HepG2 (cell line): Measurements from ENCODE around the gene STK11. TPM values are rescaled to one million over a fixed set of nuclear protein-coding genes. Genes with fewer than 3 reads are reported as not detected.

Experiments
- ATAC-seq: fragments of 200-7000 bp; cut with Tn5 transposase; 3 replicates; pipeline ENCODE4 v1.9.1; 2020; ENCODE audit warnings: mild to moderate bottlenecking, moderate library complexity
- BruUV-seq: library from RNA; stranded (reverse); fragments of 400-500 nt; replicated peaks from 2 replicates; lab custom pipeline; 2021; lab: Mats Ljungman, UMichigan
- CTCF ChIA-PET: fragments of 300-600 bp; formaldehyde crosslinking; extraction: SDS; loops from one replicate; lab custom pipeline; 2021; ENCODE audit warnings: low total read pairs, inconsistent platforms, low intra/inter-chr PET ratio; lab: Yijun Ruan, JAX
- POLR2A ChIA-PET: fragments of 350-600 bp; sonication (Branson Sonifier 250); formaldehyde crosslinking; loops from one replicate; lab custom pipeline; 2020; ENCODE audit warnings: antibody characterized with exemption, inconsistent platforms; lab: Yijun Ruan, JAX
- DNase-seq: peaks from one replicate; pipeline ENCODE4 v3.0.0-alpha.2; 2015; ENCODE audit warnings: low spot score
- FAIRE-seq: peaks from 3 replicates; lab custom pipeline; 2011; peaks lifted over from hg19 to GRCh38; lab: Jason Lieb, UNC
- H2AFZ ChIP-seq: one replicate; pipeline ENCODE4 v1.6.1; 2011; ENCODE audit warnings: low read length, inconsistent platforms
- H3K27ac ChIP-seq: fragments of 300-600 bp; 3 replicates; pipeline ENCODE4 v1.8.0; 2011; ENCODE audit warnings: mixed run types, mild to moderate bottlenecking, mixed read lengths, low read length, inconsistent platforms; ENCODE audit not compliant: insufficient read depth; ENCODE audit errors: extremely low read length
- H3K27me3 ChIP-seq, 2 experiments: fragments of 200-600 bp in 1 of 2; 2 replicates in 1 of 2; 3 replicates in 1 of 2; pipeline versions ENCODE4 v1.6.0 to v1.8.0; 2011; ENCODE audit warnings: low read length in 2 of 2, mild to moderate bottlenecking in 2 of 2, moderate library complexity in 2 of 2, inconsistent platforms in 1 of 2; ENCODE audit not compliant: insufficient read depth in 2 of 2, control insufficient read depth in 1 of 2
- H3K36me3 ChIP-seq, 2 experiments: fragments of 200-600 bp in 1 of 2; replicated peaks in 1 of 2; 2 replicates in 1 of 2; 3 replicates in 1 of 2; pipeline versions ENCODE4 v1.5.1 to v1.8.0; 2011; ENCODE audit warnings: low read length in 2 of 2, inconsistent platforms in 1 of 2; ENCODE audit not compliant: insufficient read depth in 2 of 2, control insufficient read depth in 1 of 2
- H3K4me1 ChIP-seq: 2 replicates; pipeline ENCODE4 v1.5.1; 2012; ENCODE audit warnings: low read length, inconsistent platforms; ENCODE audit not compliant: insufficient read depth
- H3K4me2 ChIP-seq: 2 replicates; pipeline ENCODE4 v1.6.0; 2011; ENCODE audit warnings: low read depth, low read length, inconsistent platforms
- H3K4me3 ChIP-seq, 3 experiments: fragments of 200-600 bp in 1 of 3; sonication (generic), shearing (Covaris generic) in 1 of 3; replicated peaks in 1 of 3; 2 replicates each; pipeline ENCODE4 v1.5.1; 2011 to 2016; ENCODE audit warnings: low read length in 3 of 3, inconsistent platforms in 2 of 3, low read depth in 2 of 3, mild to moderate bottlenecking in 2 of 3, control low read depth in 1 of 3, mixed read lengths in 1 of 3; ENCODE audit not compliant: insufficient read depth in 1 of 3
- H3K79me2 ChIP-seq: one replicate; pipeline ENCODE4 v1.6.1; 2011; ENCODE audit warnings: low read length, inconsistent platforms; ENCODE audit not compliant: insufficient read depth
- H3K9ac ChIP-seq: 2 replicates; pipeline ENCODE4 v1.6.0; 2011; ENCODE audit warnings: mild to moderate bottlenecking, low read depth, low read length, inconsistent platforms; ENCODE audit not compliant: insufficient read depth
- H3K9me3 ChIP-seq: 2 replicates; pipeline ENCODE4 v1.5.1; 2012; ENCODE audit warnings: mild to moderate bottlenecking, low read length
- H4K20me1 ChIP-seq: 2 replicates; pipeline ENCODE4 v1.6.0; 2011; ENCODE audit warnings: inconsistent platforms, mild to moderate bottlenecking, low read length, moderate library complexity; ENCODE audit not compliant: insufficient read depth
- AGO2 ChIP-seq: fragments of 200-400 bp; formaldehyde crosslinking; optimal IDR thresholded peaks from 2 replicates; pipeline ENCODE3; 2017; ENCODE audit warnings: mild to moderate bottlenecking, low read depth, low read length, moderate library complexity
- CEBPG ChIP-seq: IDR thresholded peaks from 2 replicates; pipeline ENCODE4 v1.6.1; 2016
- POLR2G ChIP-seq: fragments of 200-400 bp; formaldehyde crosslinking; IDR thresholded peaks from 2 replicates; pipeline ENCODE4 v1.6.1; 2018; ENCODE audit warnings: mild to moderate bottlenecking, low read depth, low read length, moderate library complexity
- RBFOX2 ChIP-seq: fragments of 200-400 bp; formaldehyde crosslinking; IDR thresholded peaks from 2 replicates; pipeline ENCODE4 v1.6.1; 2017; ENCODE audit warnings: low read depth, mild to moderate bottlenecking, low read length
- RBM22 ChIP-seq: fragments of 200-400 bp; formaldehyde crosslinking; optimal IDR thresholded peaks from 2 replicates; pipeline ENCODE3; 2017; ENCODE audit warnings: mild to moderate bottlenecking, low read length, moderate library complexity
- ZC3H4 ChIP-seq: sonication (generic); formaldehyde crosslinking; IDR thresholded peaks from 2 replicates; pipeline ENCODE4 v1.4.0; 2020; ENCODE audit warnings: missing genetic modification reagents, borderline replicate concordance
- ZNF329 ChIP-seq: sonication (generic); formaldehyde crosslinking; IDR thresholded peaks from 2 replicates; pipeline ENCODE4 v1.9.0; 2021; ENCODE audit warnings: low read depth, mild to moderate bottlenecking, missing genetic modification reagents
- ZNF607 ChIP-seq: sonication (generic); formaldehyde crosslinking; IDR thresholded peaks from 2 replicates; pipeline ENCODE4 v1.5.1; 2020; ENCODE audit warnings: missing genetic modification reagents, mild to moderate bottlenecking, borderline replicate concordance
- ZZZ3 ChIP-seq: sonication (generic); formaldehyde crosslinking; IDR thresholded peaks from 2 replicates; pipeline ENCODE4 v1.4.0; 2020; ENCODE audit warnings: missing genetic modification reagents, mild to moderate bottlenecking, borderline replicate concordance
- WGBS: methylation state at CpG from one replicate; pipeline ENCODE4 v1.1.6; 2017; ENCODE audit warnings: low lambda C conversion rate; 5-methylcytosine and 5-hydroxymethylcytosine counted together
- in situ Hi-C: cut with HindIII; loops from 2 replicates; pipeline ENCODE4 v1.10.0; 2017; ENCODE audit warnings: low pct_unique_long_range_greater_than_20kb; ENCODE audit not compliant: extremely low pct_ligation_motif_present
- intact Hi-C: fragments of 100-400 bp; cut with micrococcal nuclease; formaldehyde crosslinking; loops from one replicate; pipeline ENCODE4 v1.10.0; 2022; ENCODE audit not compliant: unreplicated experiment
- polyA plus RNA-seq, 8 experiments: library from polyadenylated mRNA; depleted of rRNA in 3 of 8; stranded (reverse) in 7 of 8; unstranded in 1 of 8; fragments of >200 nt; fragmentation: Illumina TruSeq in 4 of 8; extraction: Trizol in 4 of 8; gene quantifications; 2 replicates each; pipeline versions ENCODE4 v1.2.1 to v1.2.3, GENCODE V29; 2011 to 2016; ENCODE audit warnings: low read depth in 4 of 8, missing spikeins in 1 of 8, mixed read lengths in 1 of 8; ENCODE audit not compliant: insufficient read depth in 1 of 8
- total RNA-seq, 5 experiments: library from RNA; depleted of rRNA; stranded (reverse); fragments of >200 nt; fragmentation: Illumina TruSeq; extraction: Trizol; gene quantifications; 2 replicates each; pipeline ENCODE4 v1.2.3, GENCODE V29; 2016; ENCODE audit warnings: low read depth in 1 of 5
- TF ChIP-seq, protein P1 (sequence below): sonication (generic); formaldehyde crosslinking; IDR thresholded peaks from 2 replicates; pipeline ENCODE4 v1.4.0; 2020; ENCODE audit warnings: missing genetic modification reagents
- TF ChIP-seq, protein P2 (sequence below): IDR thresholded peaks from 2 replicates; pipeline ENCODE4 v1.6.1; 2016; ENCODE audit warnings: missing compliant biosample characterization, missing genetic modification reagents, borderline replicate concordance
- TF ChIP-seq, protein P3 (sequence below): fragments of 450-650 bp; IDR thresholded peaks from 2 replicates; pipeline ENCODE4 v1.6.1; 2017
- TF ChIP-seq, protein P4 (sequence below): sonication (generic); formaldehyde crosslinking; IDR thresholded peaks from 2 replicates; pipeline ENCODE4 v1.4.0; 2020; ENCODE audit warnings: missing genetic modification reagents
- TF ChIP-seq, protein P5 (sequence below): sonication (generic); formaldehyde crosslinking; IDR thresholded peaks from 2 replicates; pipeline ENCODE4 v1.4.0; 2020; ENCODE audit warnings: missing genetic modification reagents

STK11 gene
- total and polyA plus RNA-seq, 2 of the 13 experiments (the other 11 are each of a cell fraction or from before 2014, with no cell fraction given), result 27.5 to 43.6 TPM

DNA sequence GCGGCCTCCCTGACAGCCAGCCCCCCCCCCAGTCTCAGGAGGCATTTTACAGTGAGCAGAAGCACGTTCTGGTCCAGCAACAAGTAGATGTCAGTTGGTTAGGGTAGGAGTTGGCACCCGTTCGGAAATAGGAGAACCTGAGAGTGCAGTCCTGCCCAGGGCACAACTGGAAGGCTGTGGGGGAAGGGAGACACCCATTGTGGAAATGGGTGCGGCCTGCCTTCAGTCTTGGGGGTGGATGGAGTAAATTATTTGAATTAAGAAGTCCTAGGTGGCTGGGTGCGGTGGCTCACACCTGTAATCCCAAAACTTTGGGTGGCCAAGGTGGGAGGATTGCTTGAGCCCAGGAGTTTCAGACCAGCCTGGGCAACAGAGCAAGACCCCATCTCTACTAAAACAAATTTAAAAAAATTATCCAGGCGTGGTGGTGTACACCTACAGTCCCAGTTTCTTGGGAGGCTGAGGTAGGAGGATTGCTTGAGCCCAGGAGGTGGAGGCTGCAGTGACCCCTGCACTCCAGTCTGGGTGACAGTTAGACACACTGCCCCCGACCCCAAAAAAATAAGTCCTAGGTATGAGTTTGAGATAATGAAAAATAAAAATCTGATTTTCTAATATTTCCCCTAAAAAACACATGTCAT, 64.8 kb downstream of the STK11 start (continued):
- TF ChIP-seq, protein P1, sequence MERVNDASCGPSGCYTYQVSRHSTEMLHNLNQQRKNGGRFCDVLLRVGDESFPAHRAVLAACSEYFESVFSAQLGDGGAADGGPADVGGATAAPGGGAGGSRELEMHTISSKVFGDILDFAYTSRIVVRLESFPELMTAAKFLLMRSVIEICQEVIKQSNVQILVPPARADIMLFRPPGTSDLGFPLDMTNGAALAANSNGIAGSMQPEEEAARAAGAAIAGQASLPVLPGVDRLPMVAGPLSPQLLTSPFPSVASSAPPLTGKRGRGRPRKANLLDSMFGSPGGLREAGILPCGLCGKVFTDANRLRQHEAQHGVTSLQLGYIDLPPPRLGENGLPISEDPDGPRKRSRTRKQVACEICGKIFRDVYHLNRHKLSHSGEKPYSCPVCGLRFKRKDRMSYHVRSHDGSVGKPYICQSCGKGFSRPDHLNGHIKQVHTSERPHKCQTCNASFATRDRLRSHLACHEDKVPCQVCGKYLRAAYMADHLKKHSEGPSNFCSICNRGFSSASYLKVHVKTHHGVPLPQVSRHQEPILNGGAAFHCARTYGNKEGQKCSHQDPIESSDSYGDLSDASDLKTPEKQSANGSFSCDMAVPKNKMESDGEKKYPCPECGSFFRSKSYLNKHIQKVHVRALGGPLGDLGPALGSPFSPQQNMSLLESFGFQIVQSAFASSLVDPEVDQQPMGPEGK (CRISPR knock-in tag), result peak; percentile 12; the same call in 1 of the 2 replicates
- TF ChIP-seq CEBPG (CRISPR knock-in tag) (no peak), RBM22 (peak; percentile 7)
- TF ChIP-seq, all 625 proteins: peak for 20

GRCh38 chr19:1270854-1271527, 65.4 kb downstream of the STK11 start:
- ATAC-seq, result no peak
- no peak for FAIRE-seq
- intact Hi-C loops, result no loop called here
- TF ChIP-seq, protein P2, sequence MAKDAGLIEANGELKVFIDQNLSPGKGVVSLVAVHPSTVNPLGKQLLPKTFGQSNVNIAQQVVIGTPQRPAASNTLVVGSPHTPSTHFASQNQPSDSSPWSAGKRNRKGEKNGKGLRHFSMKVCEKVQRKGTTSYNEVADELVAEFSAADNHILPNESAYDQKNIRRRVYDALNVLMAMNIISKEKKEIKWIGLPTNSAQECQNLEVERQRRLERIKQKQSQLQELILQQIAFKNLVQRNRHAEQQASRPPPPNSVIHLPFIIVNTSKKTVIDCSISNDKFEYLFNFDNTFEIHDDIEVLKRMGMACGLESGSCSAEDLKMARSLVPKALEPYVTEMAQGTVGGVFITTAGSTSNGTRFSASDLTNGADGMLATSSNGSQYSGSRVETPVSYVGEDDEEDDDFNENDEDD (CRISPR knock-in tag), result no peak
- TF ChIP-seq, protein P3, sequence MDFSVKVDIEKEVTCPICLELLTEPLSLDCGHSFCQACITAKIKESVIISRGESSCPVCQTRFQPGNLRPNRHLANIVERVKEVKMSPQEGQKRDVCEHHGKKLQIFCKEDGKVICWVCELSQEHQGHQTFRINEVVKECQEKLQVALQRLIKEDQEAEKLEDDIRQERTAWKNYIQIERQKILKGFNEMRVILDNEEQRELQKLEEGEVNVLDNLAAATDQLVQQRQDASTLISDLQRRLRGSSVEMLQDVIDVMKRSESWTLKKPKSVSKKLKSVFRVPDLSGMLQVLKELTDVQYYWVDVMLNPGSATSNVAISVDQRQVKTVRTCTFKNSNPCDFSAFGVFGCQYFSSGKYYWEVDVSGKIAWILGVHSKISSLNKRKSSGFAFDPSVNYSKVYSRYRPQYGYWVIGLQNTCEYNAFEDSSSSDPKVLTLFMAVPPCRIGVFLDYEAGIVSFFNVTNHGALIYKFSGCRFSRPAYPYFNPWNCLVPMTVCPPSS, result no peak
- TF ChIP-seq ZZZ3 (CRISPR knock-in tag) (no peak), ZNF329 (CRISPR knock-in tag) (no peak), POLR2G (peak; percentile 17; the same call in 1 of the 2 replicates), AGO2 (peak; percentile 91), ZC3H4 (CRISPR knock-in tag) (peak; percentile 83; the same call in 1 of the 2 replicates), ZNF607 (CRISPR knock-in tag) (0 out of 2 replicates have a peak, but pooled peaks have one; percentile 26), RBFOX2 (peak; percentile 33)
- TF ChIP-seq, protein P4, sequence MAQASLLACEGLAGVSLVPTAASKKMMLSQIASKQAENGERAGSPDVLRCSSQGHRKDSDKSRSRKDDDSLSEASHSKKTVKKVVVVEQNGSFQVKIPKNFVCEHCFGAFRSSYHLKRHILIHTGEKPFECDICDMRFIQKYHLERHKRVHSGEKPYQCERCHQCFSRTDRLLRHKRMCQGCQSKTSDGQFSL (CRISPR knock-in tag), result peak; percentile 68; the same call in 1 of the 2 replicates
- TF ChIP-seq, protein P5, sequence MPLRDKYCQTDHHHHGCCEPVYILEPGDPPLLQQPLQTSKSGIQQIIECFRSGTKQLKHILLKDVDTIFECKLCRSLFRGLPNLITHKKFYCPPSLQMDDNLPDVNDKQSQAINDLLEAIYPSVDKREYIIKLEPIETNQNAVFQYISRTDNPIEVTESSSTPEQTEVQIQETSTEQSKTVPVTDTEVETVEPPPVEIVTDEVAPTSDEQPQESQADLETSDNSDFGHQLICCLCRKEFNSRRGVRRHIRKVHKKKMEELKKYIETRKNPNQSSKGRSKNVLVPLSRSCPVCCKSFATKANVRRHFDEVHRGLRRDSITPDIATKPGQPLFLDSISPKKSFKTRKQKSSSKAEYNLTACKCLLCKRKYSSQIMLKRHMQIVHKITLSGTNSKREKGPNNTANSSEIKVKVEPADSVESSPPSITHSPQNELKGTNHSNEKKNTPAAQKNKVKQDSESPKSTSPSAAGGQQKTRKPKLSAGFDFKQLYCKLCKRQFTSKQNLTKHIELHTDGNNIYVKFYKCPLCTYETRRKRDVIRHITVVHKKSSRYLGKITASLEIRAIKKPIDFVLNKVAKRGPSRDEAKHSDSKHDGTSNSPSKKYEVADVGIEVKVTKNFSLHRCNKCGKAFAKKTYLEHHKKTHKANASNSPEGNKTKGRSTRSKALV (CRISPR knock-in tag), result no peak

More at GRCh38 chr19:1270854-1271527, 65.4 kb downstream of the STK11 start:
- WGBS, result 92% methylated on average over 20 of the region's 26 CpGs
- peaks cover 19 to 46% of the 10 kb centered on the region in 2 experiments for H3K36me3 ChIP-seq
- H3K4me3 ChIP-seq, result peak overlapping the region in 2 of 3 experiments; percentile 59 to 83; a peak in 1 of 6 replicates
- H3K9me3 ChIP-seq, result no peaks in the 10 kb centered on the region
- H2AFZ ChIP-seq, result no peak overlapping the region
- peaks cover 77% of the 10 kb centered on the region for H3K4me1 ChIP-seq
- H4K20me1 ChIP-seq, result peaks cover 36% of the 10 kb centered on the region
- ChIA-PET CTCF (no interaction called here), POLR2A (interaction anchor here (1.3 to 4.2 kb wide), 3 partner anchors 26 to 103 kb away, joined by 4 to 41 read pairs (median 5); no protein-coding TSS in a partner anchor)
- H3K9ac ChIP-seq, result peak overlapping the region; percentile 90; the same call in 1 of the 2 replicates
- in situ Hi-C loops, result no loop called here
- no peaks in the 10 kb centered on the region for H3K27me3 ChIP-seq
- DNase-seq, result no peak
- no TSS peak for BruUV-seq
- peak overlapping the region; percentile 85 for H3K27ac ChIP-seq
- peaks cover 34% of the 10 kb centered on the region for H3K79me2 ChIP-seq
- peak overlapping the region; percentile 100 for H3K4me2 ChIP-seq
